ENCODE measurements around the gene USP9X.

Gene USP9X

GRCh38 chrX:41258871-41259270 lies 173.6 kb downstream of the USP9X start:
- H3K27ac ChIP-seq (ENCODE audit: low read depth, low read length) = no peak overlapping the region
- H3K56ac ChIP-seq (ENCODE audit: low read length) = no peak overlapping the region
- no peak overlapping the region for H3K4ac ChIP-seq (ENCODE audit: low read depth, low read length)
- H4K8ac ChIP-seq (ENCODE audit: low read depth, low read length) = no peak overlapping the region
- H3K18ac ChIP-seq (ENCODE audit: low read length) = no peak overlapping the region
- no peak overlapping the region for H3K23ac ChIP-seq (ENCODE audit: low read length)
- no peak overlapping the region for H2BK120ac ChIP-seq (ENCODE audit: low read depth, low read length)
- H3K36me3 ChIP-seq (ENCODE audit: control insufficient read depth, insufficient read depth, low read length) = no peaks in the 10 kb centered on the region
- no peak overlapping the region for H3K4me3 ChIP-seq (ENCODE audit: low read length)
- H3K9ac ChIP-seq (ENCODE audit: low read length) = no peak overlapping the region
- H3K79me2 ChIP-seq (ENCODE audit: control insufficient read depth, insufficient read depth, low read length) = no peaks in the 10 kb centered on the region
- H3K27me3 ChIP-seq (ENCODE audit: insufficient read depth, low read length, poor library complexity) = no peaks in the 10 kb centered on the region
- H2AK5ac ChIP-seq (ENCODE audit: low read length) = no peak overlapping the region
- no peak overlapping the region for H3K4me2 ChIP-seq (ENCODE audit: low read length)
- no peak overlapping the region for H2BK5ac ChIP-seq (ENCODE audit: low read length)
- no peak overlapping the region for H2BK15ac ChIP-seq (replicated peaks; ENCODE audit: low read depth)
- no peak overlapping the region for H4K5ac ChIP-seq (ENCODE audit: low read length)
- no peak for DNase-seq
- no CpG with 5 or more reads among the region's 14 CpGs for WGBS (ENCODE audit: extremely low coverage, insufficient coverage, low lambda C conversion rate)
- H3K79me1 ChIP-seq (ENCODE audit: low read length) = no peaks in the 10 kb centered on the region
- H3K4me1 ChIP-seq (ENCODE audit: control insufficient read depth, low read depth, low read length) = no peaks in the 10 kb centered on the region

DNA sequence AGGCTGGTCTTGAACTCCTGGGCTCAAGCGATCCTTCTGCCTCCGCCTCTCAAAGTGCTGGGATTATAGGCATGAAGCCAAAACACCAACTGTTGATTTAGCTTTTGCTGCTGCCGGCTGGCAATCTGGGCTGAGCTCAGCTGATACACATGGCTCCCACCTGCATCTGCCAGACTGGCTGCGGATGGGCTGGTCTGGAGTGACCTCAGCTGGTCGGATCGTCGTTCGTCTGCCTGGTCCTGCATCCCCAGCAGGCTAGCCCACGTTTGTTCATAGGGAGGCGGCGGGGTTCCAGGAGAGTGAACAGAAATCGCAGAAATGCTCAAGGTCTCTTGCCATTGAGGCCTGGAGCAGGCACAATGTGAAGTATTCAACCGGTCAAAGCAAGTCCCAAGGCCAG lies 174.3 kb downstream of the USP9X start:
- Histone ChIP-seq H4K5ac (ENCODE audit: low read length) (no peak overlapping the region), H3K4ac (ENCODE audit: low read depth, low read length) (no peak overlapping the region), H3K79me2 (ENCODE audit: control insufficient read depth, insufficient read depth, low read length) (no peaks in the 10 kb centered on the region), H2AK5ac (ENCODE audit: low read length) (no peak overlapping the region), H4K8ac (ENCODE audit: low read depth, low read length) (no peak overlapping the region), H3K4me1 (ENCODE audit: control insufficient read depth, low read depth, low read length) (no peaks in the 10 kb centered on the region), H2BK5ac (ENCODE audit: low read length) (no peak overlapping the region), H2BK15ac (replicated peaks; ENCODE audit: low read depth) (no peak overlapping the region), H3K23ac (ENCODE audit: low read length) (no peak overlapping the region), H3K18ac (ENCODE audit: low read length) (no peak overlapping the region), H3K27me3 (ENCODE audit: insufficient read depth, low read length, poor library complexity) (no peaks in the 10 kb centered on the region), H3K4me2 (ENCODE audit: low read length) (no peak overlapping the region), H3K36me3 (ENCODE audit: control insufficient read depth, insufficient read depth, low read length) (no peaks in the 10 kb centered on the region), H3K9ac (ENCODE audit: low read length) (no peak overlapping the region), H3K56ac (ENCODE audit: low read length) (no peak overlapping the region), H3K27ac (ENCODE audit: low read depth, low read length) (no peak overlapping the region), H2BK120ac (ENCODE audit: low read depth, low read length) (no peak overlapping the region), H3K4me3 (ENCODE audit: low read length) (no peak overlapping the region), H3K79me1 (ENCODE audit: low read length) (no peaks in the 10 kb centered on the region)
- no CpG with 5 or more reads among the region's 13 CpGs for WGBS (ENCODE audit: extremely low coverage, insufficient coverage, low lambda C conversion rate)
- DNase-seq = no peak

DNA sequence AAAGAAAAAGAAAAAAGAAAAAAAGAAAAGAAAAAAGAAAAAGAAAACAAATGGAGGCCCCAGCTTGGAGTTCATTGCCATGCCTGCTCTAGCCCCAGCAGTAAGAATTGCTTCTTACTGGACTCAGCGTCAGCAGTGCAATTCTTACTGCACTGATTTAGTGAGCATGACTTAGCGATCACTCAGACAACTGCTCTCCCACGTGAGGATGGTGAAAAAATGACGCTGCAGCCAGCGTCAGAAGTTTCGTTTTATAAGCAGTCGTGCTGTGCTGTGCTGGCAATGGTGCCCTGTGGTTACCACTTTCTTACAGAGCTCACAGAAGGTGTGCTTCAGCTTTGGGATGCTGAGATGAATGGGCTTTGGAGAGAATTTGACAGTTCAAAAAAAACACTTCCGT lies 180.4 kb downstream of the USP9X start:
- Histone ChIP-seq H3K27me3 (ENCODE audit: insufficient read depth, low read length, poor library complexity) (no peaks in the 10 kb centered on the region), H3K9ac (ENCODE audit: low read length) (no peak overlapping the region), H3K18ac (ENCODE audit: low read length) (no peak overlapping the region), H3K56ac (ENCODE audit: low read length) (no peak overlapping the region), H3K4me3 (ENCODE audit: low read length) (no peak overlapping the region), H2AK5ac (ENCODE audit: low read length) (no peak overlapping the region), H2BK120ac (ENCODE audit: low read depth, low read length) (no peak overlapping the region), H4K8ac (ENCODE audit: low read depth, low read length) (no peak overlapping the region), H3K79me1 (ENCODE audit: low read length) (no peaks in the 10 kb centered on the region), H4K5ac (ENCODE audit: low read length) (no peak overlapping the region), H3K4ac (ENCODE audit: low read depth, low read length) (no peak overlapping the region), H3K79me2 (ENCODE audit: control insufficient read depth, insufficient read depth, low read length) (no peaks in the 10 kb centered on the region), H3K4me1 (ENCODE audit: control insufficient read depth, low read depth, low read length) (no peaks in the 10 kb centered on the region), H3K23ac (ENCODE audit: low read length) (no peak overlapping the region), H2BK15ac (replicated peaks; ENCODE audit: low read depth) (no peak overlapping the region), H3K27ac (ENCODE audit: low read depth, low read length) (no peak overlapping the region), H2BK5ac (ENCODE audit: low read length) (no peak overlapping the region), H3K36me3 (ENCODE audit: control insufficient read depth, insufficient read depth, low read length) (no peaks in the 10 kb centered on the region), H3K4me2 (ENCODE audit: low read length) (no peak overlapping the region)
- no peak for DNase-seq
- no CpG with 5 or more reads among the region's 8 CpGs for WGBS (ENCODE audit: extremely low coverage, insufficient coverage, low lambda C conversion rate)

DNA sequence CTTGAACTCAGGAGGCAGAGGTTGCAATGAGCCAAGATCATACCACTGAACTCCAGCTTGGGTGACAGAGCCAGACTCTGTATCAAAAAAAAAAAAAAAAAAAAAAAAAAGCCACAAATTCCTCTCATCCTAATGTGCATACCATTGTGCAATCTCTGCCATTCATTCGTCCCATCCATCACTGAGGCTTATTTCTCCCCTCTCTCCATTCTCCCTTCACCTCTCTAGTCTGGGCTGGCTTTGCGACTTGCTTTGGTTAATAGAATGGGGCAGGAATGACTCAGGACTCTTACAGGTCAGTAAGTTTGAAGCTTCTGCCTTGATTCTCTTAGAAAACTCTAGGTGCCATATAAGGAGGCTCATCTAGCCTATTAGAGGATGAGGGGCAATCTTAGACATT lies 188.4 kb downstream of the USP9X start:
- H3K4ac ChIP-seq (ENCODE audit: low read depth, low read length) = no peak overlapping the region
- no peaks in the 10 kb centered on the region for H3K36me3 ChIP-seq (ENCODE audit: control insufficient read depth, insufficient read depth, low read length)

GRCh38 chrX:41275661-41276609 lies 190.7 kb downstream of the USP9X start:
- peak overlapping the region; percentile 29 for H3K4me3 ChIP-seq (ENCODE audit: low read length)
- H2BK15ac ChIP-seq (replicated peaks; ENCODE audit: low read depth) = no peak overlapping the region
- peak overlapping the region; percentile 53 for H3K9ac ChIP-seq (ENCODE audit: low read length)
- H3K23ac ChIP-seq (ENCODE audit: low read length) = no peak overlapping the region
- DNase-seq = peak; percentile 58
- no CpG with 5 or more reads among the region's 54 CpGs for WGBS (ENCODE audit: extremely low coverage, insufficient coverage, low lambda C conversion rate)
- no peak overlapping the region for H2AK5ac ChIP-seq (ENCODE audit: low read length)
- no peak overlapping the region for H4K5ac ChIP-seq (ENCODE audit: low read length)
- H4K8ac ChIP-seq (ENCODE audit: low read depth, low read length) = peak overlapping the region; percentile 65
- H2BK5ac ChIP-seq (ENCODE audit: low read length) = no peak overlapping the region
- no peaks in the 10 kb centered on the region for H3K79me1 ChIP-seq (ENCODE audit: low read length)
- H3K18ac ChIP-seq (ENCODE audit: low read length) = peak overlapping the region; percentile 92
- H3K27ac ChIP-seq (ENCODE audit: low read depth, low read length) = no peak overlapping the region
- peak overlapping the region; percentile 44 for H3K4me2 ChIP-seq (ENCODE audit: low read length)
- no peaks in the 10 kb centered on the region for H3K4me1 ChIP-seq (ENCODE audit: control insufficient read depth, low read depth, low read length)
- no peak overlapping the region for H2BK120ac ChIP-seq (ENCODE audit: low read depth, low read length)
- H3K36me3 ChIP-seq (ENCODE audit: control insufficient read depth, insufficient read depth, low read length) = no peaks in the 10 kb centered on the region
- no peaks in the 10 kb centered on the region for H3K79me2 ChIP-seq (ENCODE audit: control insufficient read depth, insufficient read depth, low read length)
- no peaks in the 10 kb centered on the region for H3K27me3 ChIP-seq (ENCODE audit: insufficient read depth, low read length, poor library complexity)
- peak overlapping the region; percentile 76 for H3K56ac ChIP-seq (ENCODE audit: low read length)
- no peak overlapping the region for H3K4ac ChIP-seq (ENCODE audit: low read depth, low read length)

More for the DNA sequence above, 188.4 kb downstream of the USP9X start:
- WGBS (ENCODE audit: extremely low coverage, insufficient coverage, low lambda C conversion rate) = no CpG with 5 or more reads among the region's 2 CpGs
- no peaks in the 10 kb centered on the region for H3K27me3 ChIP-seq (ENCODE audit: insufficient read depth, low read length, poor library complexity)
- H2BK120ac ChIP-seq (ENCODE audit: low read depth, low read length) = no peak overlapping the region
- H3K23ac ChIP-seq (ENCODE audit: low read length) = no peak overlapping the region
- no peak for DNase-seq
- H3K4me3 ChIP-seq (ENCODE audit: low read length) = no peak overlapping the region
- no peaks in the 10 kb centered on the region for H3K79me2 ChIP-seq (ENCODE audit: control insufficient read depth, insufficient read depth, low read length)
- no peak overlapping the region for H3K18ac ChIP-seq (ENCODE audit: low read length)
- no peak overlapping the region for H4K5ac ChIP-seq (ENCODE audit: low read length)
- H4K8ac ChIP-seq (ENCODE audit: low read depth, low read length) = no peak overlapping the region
- H2BK15ac ChIP-seq (replicated peaks; ENCODE audit: low read depth) = no peak overlapping the region
- H3K79me1 ChIP-seq (ENCODE audit: low read length) = no peaks in the 10 kb centered on the region
- no peak overlapping the region for H2AK5ac ChIP-seq (ENCODE audit: low read length)
- no peak overlapping the region for H3K27ac ChIP-seq (ENCODE audit: low read depth, low read length)
- H3K4me1 ChIP-seq (ENCODE audit: control insufficient read depth, low read depth, low read length) = no peaks in the 10 kb centered on the region
- H3K56ac ChIP-seq (ENCODE audit: low read length) = no peak overlapping the region
- no peak overlapping the region for H2BK5ac ChIP-seq (ENCODE audit: low read length)
- H3K9ac ChIP-seq (ENCODE audit: low read length) = no peak overlapping the region
- no peak overlapping the region for H3K4me2 ChIP-seq (ENCODE audit: low read length)

Measured in mesendoderm (in vitro differentiated cells).